Panc1 (cell line): ENCODE measurements around the gene TNFAIP2. TPM values are rescaled to one million over a fixed set of nuclear protein-coding genes. Genes with fewer than 3 reads are reported as not detected.

Experiments used
- ATAC-seq: fragments of 200-7000 bp; cut with Tn5 transposase; 2 replicates; pipeline ENCODE4 v1.9.1; 2020; ENCODE audit warnings: mild to moderate bottlenecking, moderate library complexity
- BruUV-seq: library from RNA; stranded (reverse); fragments of 400-500 nt; replicated peaks from 2 replicates; lab custom pipeline; 2021; lab: Mats Ljungman, UMichigan
- CTCF ChIA-PET: fragments of 300-600 bp; sonication (Branson Sonifier 250); formaldehyde crosslinking; loops from one replicate; lab custom pipeline; 2022; ENCODE audit warnings: antibody characterized with exemption; lab: Charles Lee
- POLR2A ChIA-PET: fragments of 300-600 bp; sonication (Branson Sonifier 250); formaldehyde crosslinking; loops from one replicate; lab custom pipeline; 2022; ENCODE audit warnings: antibody characterized with exemption; lab: Charles Lee
- DNase-seq: peaks from one replicate; pipeline ENCODE4 v3.0.0-alpha.2; 2010; ENCODE audit warnings: low read depth, low spot score
- H3K27ac ChIP-seq: 2 replicates; pipeline ENCODE4 v1.5.1; 2011; ENCODE audit warnings: mild to moderate bottlenecking, low read length, inconsistent platforms
- H3K27me3 ChIP-seq: fragments of 200-500 bp; sonication (Bioruptor generic); 2 replicates; pipeline ENCODE4 v1.6.0; 2014; ENCODE audit warnings: low read length, inconsistent platforms; ENCODE audit not compliant: control insufficient read depth, insufficient read depth
- H3K36me3 ChIP-seq: fragments of 200-500 bp; sonication (Bioruptor generic); 2 replicates; pipeline ENCODE4 v1.5.1; 2014; ENCODE audit warnings: inconsistent platforms, mild to moderate bottlenecking, low read length, moderate library complexity; ENCODE audit not compliant: control insufficient read depth, insufficient read depth
- H3K4me1 ChIP-seq: 2 replicates; pipeline ENCODE4 v1.5.1; 2011; ENCODE audit warnings: inconsistent platforms, mild to moderate bottlenecking, low read length, moderate library complexity; ENCODE audit not compliant: control insufficient read depth, insufficient read depth
- H3K4me3 ChIP-seq, 2 experiments: 2 replicates each; pipeline ENCODE4 v1.5.1; 2011 to 2012; ENCODE audit warnings: low read depth in 2 of 2, low read length in 2 of 2, mild to moderate bottlenecking in 2 of 2, inconsistent platforms in 1 of 2, moderate library complexity in 1 of 2
- H3K9me3 ChIP-seq: fragments of 200-500 bp; sonication (Bioruptor generic); 2 replicates; pipeline ENCODE4 v1.5.1; 2014; ENCODE audit warnings: low read depth, mild to moderate bottlenecking, inconsistent platforms, low read length, moderate library complexity; ENCODE audit not compliant: control insufficient read depth, insufficient read depth
- CTCF ChIP-seq: fragments of 450-650 bp; IDR thresholded peaks from 2 replicates; pipeline ENCODE4 v1.5.1; 2017; ENCODE audit warnings: mild to moderate bottlenecking
- POLR2AphosphoS5 ChIP-seq: IDR thresholded peaks from 2 replicates; pipeline ENCODE4 v1.6.1; 2012; ENCODE audit warnings: mild to moderate bottlenecking, low read depth, low read length, moderate library complexity
- REST ChIP-seq, 2 experiments: IDR thresholded peaks; 2 replicates each; pipeline ENCODE4 v1.6.1; 2011 to 2012; ENCODE audit warnings: low read depth in 2 of 2, control low read depth in 1 of 2, low read length in 1 of 2, mild to moderate bottlenecking in 1 of 2, moderate library complexity in 1 of 2; ENCODE audit not compliant: insufficient read depth in 1 of 2
- SIN3A ChIP-seq: IDR thresholded peaks from 2 replicates; pipeline ENCODE4 v1.6.1; 2012; ENCODE audit warnings: low read depth, mild to moderate bottlenecking, low read length, moderate library complexity, borderline replicate concordance; ENCODE audit not compliant: insufficient read depth
- TCF7L2 ChIP-seq: IDR thresholded peaks from 2 replicates; pipeline ENCODE4 v1.6.1; 2011; ENCODE audit warnings: mild to moderate bottlenecking, low read depth, low read length, inconsistent platforms
- in situ Hi-C: cut with HindIII; loops from 2 replicates; pipeline ENCODE4 v1.10.0; 2016; ENCODE audit warnings: low sequenced_read_pairs, low pct_unique_long_range_greater_than_20kb
- intact Hi-C: fragments of 100-400 bp; cut with micrococcal nuclease; formaldehyde crosslinking; loops from one replicate; pipeline ENCODE4 v1.10.0; 2022; ENCODE audit not compliant: unreplicated experiment
- total RNA-seq: library from RNA; stranded (reverse); gene quantifications from one replicate; pipeline ENCODE4 v1.2.1, GENCODE V29; 2021; ENCODE audit not compliant: unreplicated experiment

TNFAIP2 gene
- total RNA-seq, 1 experiment from 2014 or later = 491 TPM

DNA sequence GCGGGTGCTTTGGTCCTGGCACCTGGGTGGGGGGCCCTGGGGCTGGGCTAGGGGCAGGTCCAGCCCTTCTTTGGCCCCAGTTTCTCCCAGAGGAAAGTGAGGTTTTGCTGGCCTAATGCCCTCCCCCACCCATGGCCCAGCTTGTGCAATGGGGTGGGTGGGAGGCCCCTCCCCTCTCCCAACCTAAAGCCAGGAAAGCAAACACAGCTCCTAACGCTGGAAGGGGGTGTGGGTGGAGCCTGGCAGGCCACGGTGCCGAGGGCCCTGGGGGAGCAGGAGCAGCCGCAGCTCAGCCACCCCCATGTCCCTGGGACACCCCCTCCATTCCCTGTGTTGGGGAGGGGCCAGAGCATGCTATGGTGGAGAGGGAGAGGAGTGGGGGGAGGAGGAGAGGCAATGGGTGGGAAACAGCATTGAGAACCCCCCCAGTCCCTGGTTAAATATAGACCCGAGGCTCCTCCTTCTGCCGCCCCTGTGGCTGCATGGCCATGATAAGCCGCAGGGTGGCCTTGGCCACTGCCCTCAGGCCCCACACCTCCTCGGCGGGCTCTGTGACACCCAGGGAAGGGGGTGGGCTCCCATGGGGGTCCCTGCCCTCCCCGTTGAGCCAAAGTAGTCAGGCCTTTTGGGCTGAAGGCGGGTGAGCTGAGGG, 24.1 kb upstream of the TNFAIP2 start:
- Histone ChIP-seq H3K9me3 (no peaks in the 10 kb centered on the region), H3K27ac (no peak overlapping the region), H3K27me3 (no peaks in the 10 kb centered on the region), H3K4me1 (peaks cover 10% of the 10 kb centered on the region; the same call in 1 of the 2 replicates), H3K36me3 (no peaks in the 10 kb centered on the region), H3K4me3 (no peak overlapping the region)
- no TSS peak for BruUV-seq
- DNase-seq (no peak), ATAC-seq (no peak)
- intact Hi-C loops = no loop called here
- in situ Hi-C loops = no loop called here
- ChIA-PET CTCF (no interaction called here), POLR2A (interaction anchor here (0.8 kb wide), 1 partner anchor 21 kb away, joined by 12 read pairs; no protein-coding TSS in a partner anchor)
- no peak for TF ChIP-seq POLR2AphosphoS5
- TF ChIP-seq TCF7L2 = no peak
- TF ChIP-seq CTCF = no peak
- no peak for TF ChIP-seq SIN3A
- no peak for TF ChIP-seq REST (IDR thresholded peaks at IDR 0.05; ENCODE audit: insufficient read depth in 1 of 2, low read depth in 2 of 2, low read length in 1 of 2)

- Histone ChIP-seq H3K4me1 (peaks cover 10% of the 10 kb centered on the region; the same call in 1 of the 2 replicates), H3K9me3 (no peaks in the 10 kb centered on the region), H3K27me3 (no peaks in the 10 kb centered on the region), H3K27ac (no peak overlapping the region), H3K4me3 (no peak overlapping the region), H3K36me3 (no peaks in the 10 kb centered on the region)
- ATAC-seq (no peak), DNase-seq (no peak)
- in situ Hi-C loops (no loop called here), intact Hi-C loops (loop anchor here (10.0 kb wide), 1 partner anchor 195 kb away; no protein-coding TSS in a partner anchor)
- no TSS peak for BruUV-seq
- POLR2A ChIA-PET = interaction anchor here (0.8 kb wide), 1 partner anchor 22 kb away, joined by 12 read pairs; no protein-coding TSS in a partner anchor
- TF ChIP-seq POLR2AphosphoS5 = no peak
- TF ChIP-seq SIN3A = no peak
- TF ChIP-seq TCF7L2 = no peak
- TF ChIP-seq REST (IDR thresholded peaks at IDR 0.05; ENCODE audit: insufficient read depth in 1 of 2, low read depth in 2 of 2, low read length in 1 of 2) = no peak
- TF ChIP-seq CTCF = no peak
- CTCF ChIA-PET = no interaction called here
Measured at GRCh38 chr14:103099733-103100280, 23.5 kb upstream of the TNFAIP2 start.
